Stimulated activated CD4-positive, alpha-beta T cell treated with anti-CD3 and anti-CD28 coated beads, Interleukin-12 subunit alpha, Interleukin-12 subunit beta, amount 100 ng/mL, for 4 hours (primary cell): Measurements from ENCODE around the gene PDCD2L.
"Not testable (repeated sequence)": the region's sequence is repeated elsewhere in the genome, so short reads cannot be mapped to it uniquely, and the experiment has no call there.

ENCODE experiments used
- DNase-seq: peaks from one replicate; pipeline ENCODE4 v3.0.0-alpha.2; 2020

The PDCD2L gene

GRCh38 chr19:34380639-34381241 lies 23.5 kb upstream of the PDCD2L start:
- DNase-seq = no peak

DNA sequence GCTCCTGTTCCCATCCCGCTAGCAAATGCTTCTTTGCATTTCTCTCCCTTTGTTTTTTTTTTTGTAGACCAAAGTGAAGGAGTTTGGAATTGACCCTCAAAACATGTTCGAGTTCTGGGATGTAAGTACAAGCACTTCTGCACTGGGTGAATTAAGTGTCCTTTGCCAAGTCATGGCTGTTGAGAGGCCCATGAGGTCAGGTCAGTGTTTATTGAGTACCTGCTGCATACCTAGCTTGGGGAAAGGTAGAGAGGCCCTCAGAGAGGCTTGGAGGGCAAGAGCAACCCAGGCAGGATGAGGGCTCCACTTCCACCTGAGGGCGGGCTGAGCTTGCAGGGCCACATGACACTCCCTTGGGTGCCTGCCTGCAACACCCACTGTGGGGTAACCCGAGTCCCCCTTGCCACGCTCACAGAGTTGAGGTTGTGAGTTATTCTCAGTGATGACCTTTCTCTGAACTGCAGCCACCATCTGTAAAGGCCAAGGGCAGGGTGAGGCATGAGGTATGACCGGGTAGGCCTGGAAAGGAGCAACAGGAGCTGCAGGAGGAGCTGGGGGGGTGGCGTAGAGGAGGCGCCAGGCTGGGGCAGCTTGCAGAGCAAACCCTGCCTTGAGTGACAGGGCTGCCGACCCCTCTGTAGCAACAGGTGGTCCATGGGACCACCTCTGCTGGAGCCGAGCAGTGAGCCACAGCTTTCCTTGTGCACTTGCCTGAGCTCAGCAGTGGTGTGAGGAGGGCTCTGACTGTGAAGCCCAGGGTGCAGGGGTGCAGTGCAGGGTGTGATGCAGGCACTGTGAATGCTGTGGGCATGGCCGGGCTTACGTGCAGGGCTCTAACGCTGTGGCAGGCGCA lies 22.6 kb upstream of the PDCD2L start:
- DNase-seq = no peak

DNA sequence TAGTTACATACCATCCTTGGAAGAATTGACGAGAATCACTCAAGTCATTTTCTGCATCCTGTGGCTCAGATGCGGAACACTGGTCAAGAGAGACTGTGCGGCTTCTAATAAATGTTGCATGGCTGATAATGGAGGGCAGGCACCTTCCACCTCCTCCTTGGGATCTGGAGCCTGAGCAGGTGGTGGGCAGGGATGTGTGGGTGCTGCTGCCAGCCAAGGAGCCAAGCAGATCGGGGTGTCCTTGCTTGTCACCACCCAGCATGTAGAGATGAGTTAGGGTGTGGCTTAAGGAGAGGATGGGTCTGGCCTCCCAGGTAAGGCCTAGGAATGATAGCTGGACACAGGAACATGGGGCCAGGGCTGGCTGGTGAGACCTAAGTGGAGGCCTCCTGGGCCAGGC lies 21.7 kb upstream of the PDCD2L start:
- DNase-seq = no peak

- no peak for DNase-seq
Observed at GRCh38 chr19:34383599-34383998, 20.6 kb upstream of the PDCD2L start.

DNA sequence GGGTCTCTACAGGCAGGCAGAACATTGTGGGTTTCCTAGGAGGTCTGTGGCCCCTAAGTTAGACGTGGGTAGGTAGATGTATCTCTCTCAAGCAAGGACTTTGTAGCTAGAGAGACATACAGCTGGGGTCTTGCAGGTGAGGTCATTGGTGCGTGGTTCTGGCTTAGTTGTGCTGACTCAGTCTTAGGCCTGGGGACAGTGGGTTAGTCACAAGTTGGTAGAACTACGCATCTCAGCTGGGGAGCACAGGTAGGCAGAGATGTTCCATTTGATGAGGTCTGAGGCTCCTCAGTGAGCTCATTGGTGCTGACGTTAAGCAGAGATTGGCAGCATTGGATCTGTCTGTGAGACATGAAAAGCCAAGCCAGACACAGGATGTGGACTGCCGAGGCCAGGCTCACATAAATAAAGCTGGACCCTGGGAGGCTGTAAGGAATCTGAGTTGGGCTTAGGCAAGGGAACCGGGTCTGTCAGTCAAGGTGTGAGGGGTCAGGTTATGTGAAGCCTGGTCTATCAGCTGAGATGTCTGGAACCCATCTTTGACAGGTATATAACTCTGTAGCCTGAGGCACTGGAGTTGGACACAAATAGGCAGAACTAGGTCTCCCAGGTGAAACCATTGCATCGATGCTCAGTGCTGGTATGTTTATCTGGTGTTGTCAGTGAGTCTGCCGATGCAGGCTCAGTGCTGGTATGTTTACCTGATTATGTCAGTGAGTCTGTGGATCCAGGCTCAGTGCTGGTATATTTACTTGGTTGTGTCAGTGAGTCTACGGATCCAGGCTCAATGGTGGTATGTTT lies 17.4 kb upstream of the PDCD2L start:
- DNase-seq = no peak

GRCh38 chr19:34387446-34387810 lies 16.8 kb upstream of the PDCD2L start:
- DNase-seq = no peak

- not testable (repeated sequence) for DNase-seq
Observed at GRCh38 chr19:34388745-34389144, 15.5 kb upstream of the PDCD2L start.

GRCh38 chr19:34391813-34392212 lies 12.4 kb upstream of the PDCD2L start:
- DNase-seq = no peak

- DNase-seq = no peak
Observed at GRCh38 chr19:34393031-34393430, 11.2 kb upstream of the PDCD2L start.

DNA sequence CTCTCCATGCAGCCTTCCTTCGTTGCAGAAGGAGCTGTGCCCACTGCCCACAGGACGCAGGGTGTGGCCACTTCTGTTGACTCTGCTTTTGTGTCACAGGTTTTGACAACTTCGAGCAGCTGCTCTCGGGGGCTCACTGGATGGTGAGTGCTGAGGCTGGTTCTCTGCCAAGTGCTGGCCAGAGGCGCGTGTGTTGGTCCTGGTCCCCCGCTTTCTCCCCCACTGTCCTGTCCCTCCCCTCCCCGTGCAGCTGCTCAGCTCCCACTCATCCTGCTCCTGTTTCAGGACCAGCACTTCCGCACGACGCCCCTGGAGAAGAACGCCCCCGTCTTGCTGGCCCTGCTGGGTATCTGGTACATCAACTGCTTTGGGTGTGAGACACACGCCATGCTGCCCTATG lies 10.6 kb upstream of the PDCD2L start:
- DNase-seq = no peak

- DNase-seq = no peak
Observed at GRCh38 chr19:34397853-34398252, 6.3 kb upstream of the PDCD2L start.

DNA sequence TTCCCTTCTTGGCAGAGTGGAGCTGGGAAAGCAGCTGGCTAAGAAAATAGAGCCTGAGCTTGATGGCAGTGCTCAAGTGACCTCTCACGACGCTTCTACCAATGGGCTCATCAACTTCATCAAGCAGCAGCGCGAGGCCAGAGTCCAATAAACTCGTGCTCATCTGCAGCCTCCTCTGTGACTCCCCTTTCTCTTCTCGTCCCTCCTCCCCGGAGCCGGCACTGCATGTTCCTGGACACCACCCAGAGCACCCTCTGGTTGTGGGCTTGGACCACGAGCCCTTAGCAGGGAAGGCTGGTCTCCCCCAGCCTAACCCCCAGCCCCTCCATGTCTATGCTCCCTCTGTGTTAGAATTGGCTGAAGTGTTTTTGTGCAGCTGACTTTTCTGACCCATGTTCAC lies 4.3 kb upstream of the PDCD2L start:
- DNase-seq = no peak

DNA sequence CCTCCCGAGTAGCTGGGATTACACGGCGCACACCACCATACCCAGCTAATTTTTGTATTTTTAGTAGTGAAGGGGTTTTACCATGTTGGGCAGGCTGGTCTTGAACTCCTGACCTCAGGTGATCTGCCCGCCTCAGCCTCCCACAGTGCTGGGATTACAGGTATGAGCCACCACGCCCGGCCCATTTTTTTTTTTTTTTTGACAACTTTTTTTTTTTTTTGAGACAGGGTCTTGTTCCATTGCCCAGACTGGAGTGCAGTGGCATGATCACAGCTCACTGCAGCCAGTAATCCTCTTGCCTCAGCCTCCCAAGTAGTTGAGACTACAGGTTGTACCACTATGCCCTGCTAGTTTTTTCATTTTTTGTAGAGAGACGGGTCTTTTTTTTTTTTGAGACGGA lies 3.4 kb upstream of the PDCD2L start:
- not testable (repeated sequence) for DNase-seq

DNA sequence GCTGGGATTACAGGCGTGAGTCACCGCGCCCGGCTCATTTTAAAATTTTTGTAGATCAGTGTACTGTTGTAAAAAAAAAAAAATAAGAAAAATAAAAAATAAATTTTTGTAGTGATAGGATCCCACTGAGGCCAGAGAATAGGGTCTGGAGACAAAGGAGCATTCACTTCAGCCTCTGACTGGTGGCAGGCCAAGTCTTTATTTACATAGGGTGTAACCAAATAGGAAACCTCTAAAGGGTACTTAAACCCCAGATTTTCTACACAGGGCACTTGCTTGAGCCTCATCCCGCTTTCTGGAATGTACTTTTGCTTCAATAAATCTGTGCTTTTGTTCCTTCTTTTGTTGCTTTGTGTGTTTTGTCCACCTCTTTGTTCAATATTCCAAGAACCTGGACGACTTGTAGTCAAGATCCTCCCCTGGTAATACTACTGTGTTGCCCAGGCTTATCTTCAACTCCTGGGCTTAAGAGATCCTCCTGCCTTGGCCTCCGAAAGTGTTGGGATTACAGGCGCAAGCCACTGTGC lies 2.1 kb upstream of the PDCD2L start:
- no peak for DNase-seq

DNA sequence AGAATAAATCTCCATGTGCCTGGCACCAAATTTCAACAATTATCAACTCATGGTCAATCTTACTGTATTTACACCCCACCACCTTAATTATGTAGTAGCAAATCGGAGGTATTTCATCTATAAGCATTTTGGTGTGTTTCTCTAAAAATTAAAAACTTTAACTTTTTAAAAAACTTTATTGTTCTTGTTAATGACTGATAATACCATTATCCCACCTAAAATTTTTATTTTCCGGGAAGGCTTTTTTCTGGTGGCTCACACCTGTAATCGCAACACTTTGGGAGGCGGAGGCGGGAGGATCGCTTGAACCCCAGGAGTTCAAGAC lies 453 bp upstream of the PDCD2L start:
- no peak for DNase-seq

- no peak for DNase-seq
Observed at GRCh38 chr19:34405892-34406660, 1.9 kb downstream of the PDCD2L start.

DNA sequence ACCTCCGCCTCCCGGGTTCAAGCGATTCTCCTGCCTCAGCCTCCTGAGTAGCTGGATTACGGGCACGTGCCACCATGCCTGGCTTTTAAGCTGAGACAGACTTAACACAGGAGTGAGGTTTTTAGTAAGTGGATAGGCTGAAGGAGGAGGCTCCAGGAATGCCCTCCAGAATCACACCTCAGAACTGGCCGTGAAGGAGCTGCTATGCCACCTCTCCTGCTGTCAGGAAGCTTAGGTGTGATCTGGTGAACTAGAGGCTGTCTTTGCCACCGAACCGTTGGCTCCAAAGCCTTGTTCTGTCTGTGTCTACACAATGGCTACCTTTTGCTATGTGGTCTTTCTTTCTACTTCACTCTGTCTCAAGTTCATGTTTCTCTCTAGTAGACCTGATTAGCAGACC lies 4.2 kb downstream of the PDCD2L start:
- no peak for DNase-seq

GRCh38 chr19:34409189-34410164 lies 5.3 kb downstream of the PDCD2L start:
- DNase-seq = no peak

- DNase-seq = no peak
Observed at GRCh38 chr19:34411216-34411615, 7.0 kb downstream of the PDCD2L start.

DNA sequence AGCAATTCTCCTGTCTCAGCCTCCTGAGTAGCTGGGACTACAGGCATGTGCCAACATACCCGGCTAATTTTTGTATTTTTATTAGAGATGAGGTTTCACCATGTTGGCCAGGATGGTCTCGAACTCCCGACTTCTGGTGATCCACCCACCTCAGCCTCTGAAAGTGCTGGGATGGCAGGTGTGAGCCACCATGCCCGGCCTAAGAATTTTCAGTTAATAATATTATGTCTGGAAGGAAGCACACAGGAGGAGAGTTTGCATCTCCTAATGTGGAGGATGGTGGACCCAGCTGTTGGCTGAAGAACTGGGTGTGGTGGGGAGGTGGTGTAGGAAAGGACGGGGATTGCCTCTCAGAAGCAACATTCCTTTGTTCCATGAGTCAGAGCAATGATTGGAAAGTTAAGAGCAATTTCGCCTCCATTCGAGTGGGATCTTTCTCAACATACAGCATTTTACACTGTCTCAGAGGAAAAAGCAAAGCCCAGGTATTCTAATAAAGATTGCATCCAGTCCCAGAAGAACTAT lies 11.9 kb downstream of the PDCD2L start:
- no peak for DNase-seq

DNA sequence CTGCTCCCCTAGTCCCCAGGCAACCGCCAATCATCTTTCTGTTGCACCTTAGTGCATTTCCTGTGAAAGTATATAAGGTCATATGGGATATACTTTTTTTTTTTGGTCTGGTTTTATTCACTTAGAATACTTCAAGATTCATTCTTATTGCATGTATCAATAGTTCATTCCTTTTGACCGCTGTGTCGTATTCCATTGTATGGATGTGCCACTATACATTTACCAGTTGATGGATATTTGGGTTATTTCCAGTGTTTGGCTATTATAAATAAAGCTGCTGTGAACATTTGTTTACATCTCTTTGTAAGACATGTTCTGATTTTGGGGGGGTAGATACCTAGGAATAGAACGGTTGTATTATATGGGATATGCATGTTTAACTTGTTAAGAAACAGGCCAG lies 14.1 kb downstream of the PDCD2L start:
- no peak for DNase-seq
